HFFc6 (cell line): ENCODE measurements around the gene FRMPD1. TPM values are rescaled to one million over a fixed set of nuclear protein-coding genes. Genes with fewer than 3 reads are reported as not detected.

ENCODE experiments used
- DNase-seq: peaks from one replicate; pipeline ENCODE4 v3.0.0-alpha.2; 2018
- H3K27ac Mint-ChIP-seq: 2 replicates; pipeline ENCODE4 v1.8.0; 2020; ENCODE audit warnings: mild to moderate bottlenecking, mixed read lengths
- H3K27me3 Mint-ChIP-seq: 2 replicates; pipeline ENCODE4 v1.8.0; 2021; ENCODE audit warnings: mild to moderate bottlenecking, moderate library complexity, mixed read lengths; ENCODE audit not compliant: insufficient read depth
- H3K36me3 Mint-ChIP-seq: 2 replicates; pipeline ENCODE4 v1.8.0; 2021; ENCODE audit warnings: low read depth, mixed read lengths
- H3K4me1 Mint-ChIP-seq: 2 replicates; pipeline ENCODE4 v1.8.0; 2020; ENCODE audit warnings: low read depth, mixed read lengths
- H3K4me3 Mint-ChIP-seq: 2 replicates; pipeline ENCODE4 v1.8.0; 2020; ENCODE audit warnings: mild to moderate bottlenecking, moderate library complexity, mixed read lengths
- H3K9me3 Mint-ChIP-seq: 2 replicates; pipeline ENCODE4 v1.8.0; 2020; ENCODE audit warnings: mild to moderate bottlenecking, mixed read lengths
- total RNA-seq, 6 experiments: library from RNA; stranded (reverse); fragmentation: NEBNext Ultra II Directional; extraction: Animal tissue kit (Norgen Biotek cat#: 25700); gene quantifications; 2 replicates in 1 of 6; 3 replicates in 5 of 6; pipeline ENCODE4 v1.2.3, GENCODE V29; 2021
- TF ChIP-seq, protein P1 (sequence below): fragments of 200-600 bp; sonication (generic); IDR thresholded peaks from 2 replicates; pipeline ENCODE4 v1.5.0; 2021; ENCODE audit warnings: antibody characterized with exemption, mild to moderate bottlenecking

Gene FRMPD1
- total RNA-seq, 6 experiments from 2014 or later: not detected

DNA sequence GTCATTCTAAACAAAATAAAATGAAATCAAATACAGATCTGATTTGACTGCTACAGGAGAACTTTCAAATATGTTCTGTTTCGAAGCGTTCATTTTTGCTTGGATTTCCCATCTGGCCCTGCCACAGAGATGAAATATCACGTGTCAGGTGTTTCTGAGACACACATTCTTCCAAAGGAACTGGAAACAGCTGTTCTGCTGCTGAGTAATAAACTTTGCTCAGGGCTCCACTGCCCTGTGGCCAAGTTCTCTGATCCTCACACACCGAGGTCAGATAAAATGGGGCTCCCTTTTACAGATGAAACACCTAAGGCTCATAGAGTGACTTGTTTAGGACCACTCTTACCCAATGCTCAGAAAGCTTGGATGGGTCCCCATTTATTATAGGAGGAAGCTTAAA lies 42.5 kb downstream of the FRMPD1 start:
- Mint-ChIP-seq H3K4me3 (no peak overlapping the region), H3K9me3 (no peaks in the 10 kb centered on the region), H3K4me1 (no peaks in the 10 kb centered on the region), H3K36me3 (no peaks in the 10 kb centered on the region), H3K27ac (no peak overlapping the region), H3K27me3 (peaks cover 38% of the 10 kb centered on the region)
- DNase-seq: peak; percentile 13
- TF ChIP-seq, protein P1, sequence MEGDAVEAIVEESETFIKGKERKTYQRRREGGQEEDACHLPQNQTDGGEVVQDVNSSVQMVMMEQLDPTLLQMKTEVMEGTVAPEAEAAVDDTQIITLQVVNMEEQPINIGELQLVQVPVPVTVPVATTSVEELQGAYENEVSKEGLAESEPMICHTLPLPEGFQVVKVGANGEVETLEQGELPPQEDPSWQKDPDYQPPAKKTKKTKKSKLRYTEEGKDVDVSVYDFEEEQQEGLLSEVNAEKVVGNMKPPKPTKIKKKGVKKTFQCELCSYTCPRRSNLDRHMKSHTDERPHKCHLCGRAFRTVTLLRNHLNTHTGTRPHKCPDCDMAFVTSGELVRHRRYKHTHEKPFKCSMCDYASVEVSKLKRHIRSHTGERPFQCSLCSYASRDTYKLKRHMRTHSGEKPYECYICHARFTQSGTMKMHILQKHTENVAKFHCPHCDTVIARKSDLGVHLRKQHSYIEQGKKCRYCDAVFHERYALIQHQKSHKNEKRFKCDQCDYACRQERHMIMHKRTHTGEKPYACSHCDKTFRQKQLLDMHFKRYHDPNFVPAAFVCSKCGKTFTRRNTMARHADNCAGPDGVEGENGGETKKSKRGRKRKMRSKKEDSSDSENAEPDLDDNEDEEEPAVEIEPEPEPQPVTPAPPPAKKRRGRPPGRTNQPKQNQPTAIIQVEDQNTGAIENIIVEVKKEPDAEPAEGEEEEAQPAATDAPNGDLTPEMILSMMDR: no peak

DNA sequence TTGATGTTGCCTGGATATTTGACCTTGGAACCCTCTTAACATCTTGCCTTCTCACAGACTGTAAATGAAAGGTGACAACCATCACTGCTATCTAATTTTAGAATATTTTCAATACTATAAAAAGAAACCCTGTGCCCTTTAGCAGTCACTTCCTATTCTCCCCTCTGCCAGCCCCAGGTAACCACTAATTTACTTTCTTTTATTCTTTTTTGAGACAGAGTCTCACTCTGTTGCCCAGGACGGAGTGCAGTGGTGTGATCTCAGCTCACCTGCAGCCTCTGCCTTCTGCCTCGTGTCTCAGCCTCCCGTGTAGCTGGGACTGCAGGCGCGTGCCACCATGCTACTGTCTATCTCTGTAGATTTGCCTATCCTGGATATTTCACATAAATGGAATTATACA lies 43.6 kb downstream of the FRMPD1 start:
- peaks cover 38% of the 10 kb centered on the region for H3K27me3 Mint-ChIP-seq
- H3K36me3 Mint-ChIP-seq: no peaks in the 10 kb centered on the region
- H3K4me3 Mint-ChIP-seq: no peak overlapping the region
- no peak for DNase-seq
- no peaks in the 10 kb centered on the region for H3K9me3 Mint-ChIP-seq
- TF ChIP-seq, protein P1: no peak
- H3K4me1 Mint-ChIP-seq: no peaks in the 10 kb centered on the region
- H3K27ac Mint-ChIP-seq: no peak overlapping the region

DNA sequence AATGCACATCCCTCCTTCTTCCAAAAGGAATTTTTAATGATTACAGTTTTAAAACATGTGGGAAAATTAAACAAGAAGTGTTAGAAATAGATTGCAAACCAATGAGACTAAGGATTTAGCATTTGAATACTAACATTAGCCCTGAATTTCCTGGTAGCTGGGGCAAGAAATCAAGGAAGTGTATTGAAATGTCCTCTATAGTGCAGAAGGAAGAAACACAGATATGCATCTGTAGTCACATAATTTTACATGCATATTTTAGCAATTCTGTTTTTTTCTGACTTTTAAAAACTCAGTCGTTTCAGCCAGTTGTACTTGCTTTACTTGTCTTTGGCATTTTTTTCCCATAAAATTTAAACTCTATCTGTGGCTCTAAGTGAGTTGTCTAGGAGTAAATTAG lies 45.8 kb downstream of the FRMPD1 start:
- H3K4me1 Mint-ChIP-seq: no peaks in the 10 kb centered on the region
- no peaks in the 10 kb centered on the region for H3K9me3 Mint-ChIP-seq
- no peak for DNase-seq
- H3K36me3 Mint-ChIP-seq: no peaks in the 10 kb centered on the region
- TF ChIP-seq, protein P1: no peak
- peaks cover 33% of the 10 kb centered on the region for H3K27me3 Mint-ChIP-seq
- no peak overlapping the region for H3K27ac Mint-ChIP-seq
- no peak overlapping the region for H3K4me3 Mint-ChIP-seq

DNA sequence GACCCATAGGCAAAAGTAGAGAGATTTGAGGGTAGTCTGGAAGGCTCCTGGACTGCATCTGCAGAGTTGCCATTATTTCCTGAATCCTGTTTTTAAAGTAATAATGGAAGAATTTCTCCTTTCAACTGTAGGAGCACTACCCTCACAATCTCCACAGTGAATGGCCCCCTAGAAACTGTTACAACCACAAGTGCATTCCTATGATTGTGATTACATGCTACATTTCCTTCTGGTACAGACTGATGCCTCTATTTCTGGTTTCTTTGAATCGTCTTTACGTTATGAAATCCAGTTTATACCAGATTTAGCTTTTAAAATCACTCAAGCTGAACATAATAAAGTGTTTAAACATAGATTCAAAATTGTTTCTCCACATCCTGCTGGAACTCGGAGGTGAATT lies 49.4 kb downstream of the FRMPD1 start:
- no peaks in the 10 kb centered on the region for H3K36me3 Mint-ChIP-seq
- H3K27ac Mint-ChIP-seq: no peak overlapping the region
- no peaks in the 10 kb centered on the region for H3K9me3 Mint-ChIP-seq
- peaks cover 18% of the 10 kb centered on the region for H3K27me3 Mint-ChIP-seq
- H3K4me1 Mint-ChIP-seq: no peaks in the 10 kb centered on the region
- TF ChIP-seq, protein P1: no peak
- DNase-seq: no peak
- H3K4me3 Mint-ChIP-seq: no peak overlapping the region

DNA sequence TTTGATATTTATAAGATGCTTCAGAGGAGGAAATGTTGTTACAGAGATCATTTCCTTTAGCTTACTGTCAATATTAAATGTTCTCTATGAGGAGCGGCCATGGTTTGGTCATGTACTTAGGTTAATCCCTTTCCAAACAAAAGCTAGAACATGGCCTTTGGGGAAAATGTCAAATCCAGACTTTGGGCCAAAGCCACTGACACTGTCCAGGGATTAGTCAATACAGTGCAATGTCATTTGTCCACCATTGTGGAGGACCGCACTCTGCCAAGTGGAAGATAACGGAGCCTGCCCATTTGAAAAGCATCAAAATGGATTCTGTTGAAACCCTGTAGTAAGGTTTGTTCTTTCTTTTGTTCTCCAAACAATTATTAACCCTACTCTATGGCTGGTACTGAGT lies 50.1 kb downstream of the FRMPD1 start:
- Mint-ChIP-seq H3K9me3 (no peaks in the 10 kb centered on the region), H3K27me3 (peaks cover 14% of the 10 kb centered on the region), H3K4me1 (no peaks in the 10 kb centered on the region), H3K36me3 (no peaks in the 10 kb centered on the region), H3K27ac (no peak overlapping the region), H3K4me3 (no peak overlapping the region)
- no peak for DNase-seq
- TF ChIP-seq, protein P1: no peak

DNA sequence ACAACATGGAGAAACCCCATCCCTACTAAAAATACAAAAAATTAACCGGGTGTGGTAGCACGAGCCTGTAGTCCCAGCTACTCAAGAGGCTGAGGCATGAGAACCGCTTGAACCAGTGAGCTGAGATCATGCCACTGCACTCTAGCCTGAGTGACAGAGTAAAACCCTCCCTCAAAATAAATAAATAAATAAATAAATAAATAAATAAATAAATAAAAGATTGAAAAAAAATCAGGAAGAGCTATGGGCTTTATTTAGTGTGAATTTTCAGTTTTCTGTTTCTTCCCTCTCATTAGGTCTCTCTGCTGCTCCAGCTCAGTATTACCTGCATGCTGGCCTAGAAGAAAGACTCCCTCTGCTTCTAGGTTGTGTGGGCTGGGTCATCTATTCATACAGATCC lies 55.0 kb downstream of the FRMPD1 start:
- no peak overlapping the region for H3K4me3 Mint-ChIP-seq
- no peak for DNase-seq
- no peaks in the 10 kb centered on the region for H3K4me1 Mint-ChIP-seq
- no peaks in the 10 kb centered on the region for H3K9me3 Mint-ChIP-seq
- no peak overlapping the region for H3K27ac Mint-ChIP-seq
- peaks cover 31% of the 10 kb centered on the region for H3K27me3 Mint-ChIP-seq
- TF ChIP-seq, protein P1: no peak
- no peaks in the 10 kb centered on the region for H3K36me3 Mint-ChIP-seq
